ENCODE data around the gene ALDH7A1. TPM values are rescaled to one million over a fixed set of nuclear protein-coding genes. Genes with fewer than 3 reads are reported as not detected.

The ALDH7A1 gene
- total and polyA plus RNA-seq, 10 donors: 8.0 to 18.3 (median 12.5) TPM

GRCh38 chr5:126487596-126487995 lies 107.4 kb downstream of the ALDH7A1 start:
- Histone ChIP-seq H3K36me3 (peaks cover 0 to 79% (median 30%) of the 10 kb centered on the region in 6 donors), H3K27ac (peak overlapping the region in 1 of 8 donors; percentile 11), H3K4me1 (no peaks in the 10 kb centered on the region), H3K4me3 (no peak overlapping the region), H3K9me3 (no peaks in the 10 kb centered on the region), H3K27me3 (replicated peaks in 1 of 7) (no peaks in the 10 kb centered on the region)
- DNase-seq: no peak
- intact Hi-C loops (cut with DNase I; ENCODE audit: low total_unique reads): no loop called here
- TF ChIP-seq CTCF (IDR thresholded peaks at IDR 0.05 in 8 of 11, conservative IDR thresholded peaks at IDR 0.05 in 3 of 11) (no peak), POLR2A (IDR thresholded peaks at IDR 0.05) (no peak), POLR2AphosphoS5 (IDR thresholded peaks at IDR 0.05) (no peak)

- no peak for TF ChIP-seq POLR2AphosphoS5 (IDR thresholded peaks at IDR 0.05)
- Histone ChIP-seq H3K9me3 (no peaks in the 10 kb centered on the region), H3K27me3 (replicated peaks in 1 of 7) (no peaks in the 10 kb centered on the region), H3K36me3 (peaks cover 0 to 89% (median 32%) of the 10 kb centered on the region in 6 donors), H3K4me3 (no peak overlapping the region), H3K4me1 (no peaks in the 10 kb centered on the region), H3K27ac (no peak overlapping the region)
- 93 to 98% (median 95%) methylated on average over 3 of the region's 3 CpGs for WGBS, 5 donors
- intact Hi-C loops (cut with DNase I; ENCODE audit: low total_unique reads): no loop called here
- no peak for DNase-seq
Observed at GRCh38 chr5:126486332-126486731, 108.7 kb downstream of the ALDH7A1 start.

- WGBS, 5 donors: 90 to 97% (median 95%) methylated on average over 2 of the region's 2 CpGs
- H3K27ac ChIP-seq: no peak overlapping the region
- H3K4me1 ChIP-seq: no peaks in the 10 kb centered on the region
- no peak for DNase-seq
- H3K27me3 ChIP-seq (replicated peaks in 1 of 7): no peaks in the 10 kb centered on the region
- no peaks in the 10 kb centered on the region for H3K9me3 ChIP-seq
- H3K36me3 ChIP-seq: peaks cover 0 to 89% (median 30%) of the 10 kb centered on the region in 6 donors
- intact Hi-C loops (cut with DNase I; ENCODE audit: low total_unique reads): no loop called here
- TF ChIP-seq CTCF (IDR thresholded peaks at IDR 0.05 in 8 of 11, conservative IDR thresholded peaks at IDR 0.05 in 3 of 11): no peak
- TF ChIP-seq POLR2A (IDR thresholded peaks at IDR 0.05): no peak
- TF ChIP-seq POLR2AphosphoS5 (IDR thresholded peaks at IDR 0.05): no peak
- no peak overlapping the region for H3K4me3 ChIP-seq
Observed at GRCh38 chr5:126484253-126484652, 110.8 kb downstream of the ALDH7A1 start.

- DNase-seq: no peak
- no peaks in the 10 kb centered on the region for H3K4me1 ChIP-seq
- no peak overlapping the region for H3K4me3 ChIP-seq
- H3K27ac ChIP-seq: no peak overlapping the region
- 74 to 88% (median 81%) methylated on average over 3 of the region's 3 CpGs for WGBS, 5 donors
- H3K9me3 ChIP-seq: no peaks in the 10 kb centered on the region
- TF ChIP-seq CTCF (IDR thresholded peaks at IDR 0.05 in 8 of 11, conservative IDR thresholded peaks at IDR 0.05 in 3 of 11) (no peak), POLR2A (IDR thresholded peaks at IDR 0.05) (no peak), POLR2AphosphoS5 (IDR thresholded peaks at IDR 0.05) (no peak)
- peaks cover 0 to 92% (median 26%) of the 10 kb centered on the region in 6 donors for H3K36me3 ChIP-seq
- intact Hi-C loops (cut with DNase I; ENCODE audit: low total_unique reads): no loop called here
- H3K27me3 ChIP-seq (replicated peaks in 1 of 7): no peaks in the 10 kb centered on the region
Observed at GRCh38 chr5:126483156-126483555, 111.9 kb downstream of the ALDH7A1 start.

GRCh38 chr5:126482591-126482990 lies 112.4 kb downstream of the ALDH7A1 start:
- no peaks in the 10 kb centered on the region for H3K27me3 ChIP-seq (replicated peaks in 1 of 7)
- intact Hi-C loops (cut with DNase I; ENCODE audit: low total_unique reads): no loop called here
- H3K4me1 ChIP-seq: no peaks in the 10 kb centered on the region
- peaks cover 0 to 88% (median 26%) of the 10 kb centered on the region in 6 donors for H3K36me3 ChIP-seq
- DNase-seq: no peak
- TF ChIP-seq POLR2A (IDR thresholded peaks at IDR 0.05) (no peak), POLR2AphosphoS5 (IDR thresholded peaks at IDR 0.05) (no peak), CTCF (IDR thresholded peaks at IDR 0.05 in 8 of 11, conservative IDR thresholded peaks at IDR 0.05 in 3 of 11) (no peak)
- H3K27ac ChIP-seq: no peak overlapping the region
- H3K9me3 ChIP-seq: no peaks in the 10 kb centered on the region
- H3K4me3 ChIP-seq: no peak overlapping the region
- whole genome bisulfite sequencing, 5 donors: 83 to 95% (median 90%) methylated on average over 1 of the region's 1 CpG

Data from spleen (tissue), 11 donors.